ENCODE results near the gene PTPN12.

PTPN12 gene

GRCh38 chr7:77661816-77662215 lies 124.7 kb downstream of the PTPN12 start:
- in situ Hi-C loops (cut with MboI; ENCODE audit: low sequenced_read_pairs) = no loop called here

- in situ Hi-C loops (cut with MboI; ENCODE audit: low sequenced_read_pairs) = no loop called here
Measured at GRCh38 chr7:77662869-77663268, 125.8 kb downstream of the PTPN12 start.

- in situ Hi-C loops (cut with MboI; ENCODE audit: low sequenced_read_pairs) = no loop called here
Measured at GRCh38 chr7:77664715-77665114, 127.6 kb downstream of the PTPN12 start.

- in situ Hi-C loops (cut with MboI; ENCODE audit: low sequenced_read_pairs) = no loop called here
Measured at GRCh38 chr7:77665161-77665560, 128.1 kb downstream of the PTPN12 start.

- in situ Hi-C loops (cut with MboI; ENCODE audit: low sequenced_read_pairs) = no loop called here
Measured at GRCh38 chr7:77667459-77668086, 130.5 kb downstream of the PTPN12 start.

GRCh38 chr7:77674878-77675277 lies 137.8 kb downstream of the PTPN12 start:
- in situ Hi-C loops (cut with MboI; ENCODE audit: low sequenced_read_pairs) = no loop called here

- in situ Hi-C loops (cut with MboI; ENCODE audit: low sequenced_read_pairs) = no loop called here
Measured at GRCh38 chr7:77679608-77680007, 142.5 kb downstream of the PTPN12 start.

GRCh38 chr7:77680266-77680665 lies 143.2 kb downstream of the PTPN12 start:
- in situ Hi-C loops (cut with MboI; ENCODE audit: low sequenced_read_pairs) = no loop called here

GRCh38 chr7:77684030-77684429 lies 146.9 kb downstream of the PTPN12 start:
- in situ Hi-C loops (cut with MboI; ENCODE audit: low sequenced_read_pairs) = no loop called here

- in situ Hi-C loops (cut with MboI; ENCODE audit: low sequenced_read_pairs) = no loop called here
Measured at GRCh38 chr7:77685233-77685632, 148.1 kb downstream of the PTPN12 start.

- in situ Hi-C loops (cut with MboI; ENCODE audit: low sequenced_read_pairs) = no loop called here
Measured at GRCh38 chr7:77687100-77687746, 150.1 kb downstream of the PTPN12 start.

GRCh38 chr7:77687747-77688144 lies 150.7 kb downstream of the PTPN12 start:
- in situ Hi-C loops (cut with MboI; ENCODE audit: low sequenced_read_pairs) = no loop called here
